Right renal cortex interstitium (tissue), 3 donors: ENCODE results near the gene KCTD21. TPM values are rescaled to one million over a fixed set of nuclear protein-coding genes. Genes with fewer than 3 reads are reported as not detected.
"Not testable (repeated sequence)": the region's sequence is repeated elsewhere in the genome, so short reads cannot be mapped to it uniquely, and the experiment has no call there.

Source experiments
- DNase-seq, 3 donors: peaks; one replicate each; pipeline ENCODE4 v3.0.0-alpha.2; 2013; ENCODE audit warnings: low read depth in 3 of 3, low spot score in 2 of 3
- polyA plus RNA-seq, 3 donors: library from polyadenylated mRNA; unstranded; fragments of 120-200 nt; gene quantifications; one replicate each; pipeline ENCODE4 v1.2.1, GENCODE V29; 2013; ENCODE audit not compliant: insufficient read length in 3 of 3

Gene KCTD21, protein sequence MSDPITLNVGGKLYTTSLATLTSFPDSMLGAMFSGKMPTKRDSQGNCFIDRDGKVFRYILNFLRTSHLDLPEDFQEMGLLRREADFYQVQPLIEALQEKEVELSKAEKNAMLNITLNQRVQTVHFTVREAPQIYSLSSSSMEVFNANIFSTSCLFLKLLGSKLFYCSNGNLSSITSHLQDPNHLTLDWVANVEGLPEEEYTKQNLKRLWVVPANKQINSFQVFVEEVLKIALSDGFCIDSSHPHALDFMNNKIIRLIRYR
- 10 to 100 TPM in 1 of 3 donors, 1 to 10 TPM in 2; 6.9 to 11.5 (median 9.0) TPM for polyA plus RNA-seq

DNA sequence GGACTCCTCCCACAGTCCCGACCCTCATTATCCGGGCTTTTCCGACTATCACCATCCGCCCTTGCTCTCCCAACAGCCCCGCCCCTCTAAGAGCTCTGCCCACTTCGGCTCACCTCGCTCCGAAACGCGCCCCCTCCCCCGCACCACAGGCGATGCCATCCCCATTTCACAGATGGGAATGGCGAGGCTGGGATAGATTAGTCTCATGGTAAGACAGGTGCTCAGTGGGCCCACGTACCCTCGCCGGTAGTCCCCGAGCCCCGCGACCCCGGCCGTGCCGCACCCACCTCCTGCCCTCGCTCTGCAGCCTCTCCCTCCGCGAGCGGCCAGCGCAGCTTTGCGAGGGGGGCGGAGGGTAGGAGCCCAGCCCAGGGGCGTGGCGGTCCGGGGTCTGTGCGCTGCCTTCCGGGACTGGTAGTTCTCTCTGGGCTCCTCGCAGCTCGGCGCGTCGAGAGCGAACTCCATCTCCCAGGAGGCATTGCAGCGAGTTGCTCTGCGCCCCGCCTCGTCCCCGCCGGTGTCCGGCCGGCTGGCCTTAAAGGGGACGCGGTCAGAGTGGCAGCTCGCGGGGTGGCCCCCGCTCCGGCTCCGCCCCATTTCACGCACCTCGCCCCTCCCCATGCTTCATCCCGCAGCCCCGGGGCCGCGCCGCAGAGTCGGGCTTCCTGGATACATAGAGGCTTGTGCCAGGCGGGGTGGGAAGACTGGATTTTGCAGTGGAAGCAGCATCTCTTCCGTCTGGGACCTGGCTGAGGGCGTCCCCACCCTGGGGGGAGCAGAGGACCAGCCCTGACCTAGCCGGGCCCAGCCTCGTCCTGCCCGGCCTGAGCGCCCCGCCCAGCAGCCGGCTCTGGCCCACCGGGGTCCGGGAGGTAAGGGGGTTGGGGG is at the start of gene KCTD21, which contains the start of gene USP35:
TSS of gene KCTD21 (minus strand) at position 341 of the 888 bp plus-strand sequence. CDS start 14,072 bp downstream, outside the sequence.
TSS of gene USP35 (plus strand) at position 634 of the 888 bp plus-strand sequence. CDS start 7,327 bp downstream, outside the sequence.
- peak; percentile 83 to 92 (median 89) for DNase-seq

DNA sequence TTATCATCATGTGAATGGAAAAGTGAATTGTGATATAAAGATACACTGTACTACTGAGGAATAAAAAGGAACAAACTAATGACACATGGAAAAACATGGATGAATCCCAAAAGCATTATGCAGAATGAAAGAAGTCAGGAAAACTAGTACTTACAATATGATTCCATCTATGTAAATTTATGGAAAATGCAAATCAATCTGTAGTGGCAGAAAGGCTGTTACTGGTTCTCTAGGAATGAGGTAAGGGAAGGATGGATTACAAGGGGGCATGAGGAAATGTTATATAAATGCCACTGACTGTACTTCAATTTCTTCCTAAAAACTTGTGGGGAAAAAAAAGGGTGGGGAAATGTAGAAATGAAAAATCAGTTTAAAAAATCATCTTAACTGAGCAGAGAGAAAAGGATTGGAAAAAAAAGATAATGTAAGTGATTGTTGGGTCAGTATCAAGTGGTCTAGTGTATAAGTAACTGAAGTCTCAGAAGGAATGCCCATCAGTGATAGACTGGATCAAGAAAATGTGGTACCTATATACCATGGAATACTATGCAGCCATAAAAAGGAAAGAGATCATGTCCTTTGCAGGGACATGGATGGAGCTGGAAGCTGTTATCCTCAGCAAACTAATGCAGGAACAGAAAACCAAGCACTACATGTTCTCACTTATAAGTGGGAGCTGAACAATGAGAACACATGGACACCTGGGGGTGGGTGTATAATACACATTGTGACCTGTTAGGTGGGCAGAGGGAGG is 49.0 kb upstream of the KCTD21 start:
- DNase-seq, result no peak

DNA sequence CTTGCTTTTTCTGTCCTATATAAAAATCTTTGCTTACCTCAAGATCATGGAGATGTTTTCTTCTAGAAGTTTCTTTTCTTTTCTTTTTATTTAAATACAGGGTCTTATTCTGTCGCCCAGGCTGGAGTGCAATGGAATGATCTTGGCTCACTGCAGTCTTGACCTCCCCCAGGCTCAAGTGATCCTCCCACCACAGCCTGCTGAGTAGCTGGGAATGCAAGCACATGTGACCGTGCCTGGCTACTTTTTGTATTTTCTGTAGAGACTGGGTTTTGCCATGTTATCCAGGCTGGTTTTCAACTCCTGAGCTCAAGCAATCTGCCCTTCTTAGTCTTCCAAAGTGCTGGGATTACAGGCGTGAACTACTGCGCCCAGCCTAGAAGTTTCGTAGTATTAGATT is 45.6 kb upstream of the KCTD21 start:
- DNase-seq, result no peak

DNA sequence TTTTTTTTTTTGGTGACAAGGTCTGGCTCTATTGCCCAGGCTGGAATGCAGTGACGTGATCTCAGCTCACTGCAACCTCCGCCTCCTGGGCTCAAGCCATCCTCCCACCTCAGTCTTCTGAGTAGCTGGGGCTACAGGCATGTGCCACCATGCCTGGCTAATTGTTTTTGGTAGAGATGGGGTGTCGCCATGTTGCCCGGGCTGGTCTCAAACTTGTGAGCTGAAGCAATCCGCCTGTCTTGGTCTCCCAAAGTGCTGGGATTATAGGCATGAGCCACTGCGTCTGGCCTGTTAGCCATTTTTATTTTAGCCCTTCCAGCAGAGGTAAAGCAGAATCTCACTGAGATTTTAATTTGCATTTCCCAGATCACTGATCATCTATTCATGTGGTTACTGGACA is 44.6 kb upstream of the KCTD21 start:
- DNase-seq, result not testable (repeated sequence)

DNA sequence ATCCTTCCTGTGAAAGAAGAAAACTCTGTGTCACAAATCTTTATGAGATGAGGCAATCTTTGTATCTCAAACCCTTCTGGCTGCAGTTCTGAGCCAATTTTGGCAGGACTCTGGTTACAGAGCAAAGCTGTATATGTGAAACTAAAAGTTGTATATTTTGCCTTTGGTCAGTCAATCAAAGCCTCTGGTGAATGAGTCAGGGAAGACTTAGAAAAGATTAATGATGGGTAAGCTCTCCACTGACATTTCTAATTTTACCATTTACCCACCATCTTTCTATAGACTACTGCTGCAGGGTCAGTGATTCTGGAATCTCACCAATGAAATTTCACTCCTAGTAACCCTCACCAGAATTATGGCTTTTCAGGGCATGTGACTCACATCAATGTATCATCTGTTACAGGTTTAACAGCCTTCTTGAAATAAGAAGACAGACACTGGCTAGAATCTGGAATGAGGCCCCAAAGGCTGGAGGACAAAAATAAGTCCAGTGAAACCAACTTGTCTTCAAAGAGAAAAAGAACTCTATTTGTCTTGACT is 43.6 kb upstream of the KCTD21 start:
- DNase-seq, result no peak

DNA sequence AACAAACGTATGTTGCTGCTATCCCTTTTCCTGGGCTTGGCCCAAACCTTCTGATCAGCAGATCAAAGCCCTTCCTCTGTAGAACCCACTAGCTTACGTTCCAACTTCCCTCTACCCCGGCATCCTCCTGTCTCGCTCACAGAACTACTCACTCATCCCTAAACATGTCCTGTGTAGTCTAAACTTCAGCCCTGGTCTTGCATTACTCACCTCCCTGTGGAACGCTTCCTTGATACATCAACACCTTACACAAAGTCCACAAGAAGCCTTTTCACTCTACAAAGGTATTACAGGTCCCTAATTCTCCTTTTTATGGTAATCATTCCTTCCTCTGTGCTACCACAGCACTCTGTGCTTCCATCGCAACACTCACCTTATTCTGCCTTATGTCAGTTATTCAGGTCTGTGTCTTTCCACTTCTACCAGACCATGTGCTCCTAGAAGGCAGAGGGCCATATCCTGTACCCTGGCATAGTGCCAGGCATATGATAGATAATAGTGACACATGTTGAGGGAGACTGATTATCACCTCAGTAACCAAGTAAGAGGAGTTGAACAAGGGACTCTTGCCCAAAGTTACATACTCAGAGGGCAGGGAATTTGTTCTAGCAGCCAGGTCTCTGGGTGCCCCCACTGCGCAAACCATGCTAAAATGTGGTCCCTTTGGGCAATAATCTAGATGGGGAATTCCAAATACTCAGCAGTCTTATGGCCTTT is 41.9 kb upstream of the KCTD21 start:
- no peak for DNase-seq

DNA sequence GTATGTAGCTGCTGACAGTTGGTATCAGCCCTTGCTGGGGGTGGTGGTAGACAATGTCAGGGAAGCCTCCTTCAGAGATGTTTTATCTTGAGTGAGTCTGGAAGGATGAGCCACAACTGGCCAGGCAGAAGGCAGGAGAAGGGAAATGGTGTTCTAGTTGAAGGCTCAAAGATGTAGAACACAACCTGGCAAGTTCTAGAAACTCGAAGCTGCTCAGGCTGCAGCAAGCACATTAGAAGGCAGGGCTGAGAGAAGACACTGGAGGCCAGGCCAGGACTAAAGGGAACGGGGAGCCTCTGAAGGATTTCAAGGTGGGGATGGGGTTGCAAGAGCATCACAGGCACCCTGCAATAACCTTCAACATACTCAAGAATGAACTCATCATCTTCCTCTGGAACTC is 40.7 kb upstream of the KCTD21 start:
- no peak for DNase-seq

DNA sequence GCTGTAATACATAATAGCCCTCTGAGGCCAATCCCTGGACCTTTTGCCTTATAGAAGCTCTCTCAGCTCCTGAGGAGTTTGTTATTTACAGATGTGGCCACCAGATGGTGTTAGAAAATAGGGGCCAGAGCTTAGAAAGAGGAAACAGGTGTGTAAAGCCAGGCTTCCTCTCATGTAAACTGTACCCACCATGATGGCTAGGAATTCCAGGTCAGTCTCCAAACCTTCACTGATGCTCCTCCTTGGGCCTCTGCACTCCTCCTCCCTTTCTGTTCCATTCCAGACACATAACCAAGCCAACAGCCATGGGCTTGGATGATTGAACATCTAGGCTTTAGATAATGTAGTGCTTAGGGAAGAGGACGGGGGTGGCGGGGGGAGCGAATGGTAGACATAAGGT is 40.0 kb upstream of the KCTD21 start:
- DNase-seq, result peak; percentile 44 to 47 (median 47)

DNA sequence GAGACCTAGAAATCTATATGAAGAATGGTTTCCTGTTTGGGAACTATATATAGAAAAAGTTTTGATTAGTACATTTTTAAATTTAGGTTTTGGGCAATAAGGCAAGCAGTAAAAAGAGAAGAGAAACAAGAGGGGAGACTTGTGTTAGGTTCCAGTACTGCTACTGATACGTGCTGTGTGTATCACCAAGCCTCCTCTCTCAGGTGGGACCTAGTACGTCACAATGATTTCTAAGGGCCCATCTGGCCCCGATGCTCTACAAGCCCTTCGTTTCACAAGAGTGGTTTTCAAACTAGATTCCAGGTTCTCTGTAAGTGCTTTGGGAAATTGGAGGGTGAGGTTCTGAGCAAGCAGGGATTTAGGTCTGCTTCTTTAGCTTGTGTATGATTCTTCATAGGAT is 39.5 kb upstream of the KCTD21 start:
- DNase-seq, result no peak

DNA sequence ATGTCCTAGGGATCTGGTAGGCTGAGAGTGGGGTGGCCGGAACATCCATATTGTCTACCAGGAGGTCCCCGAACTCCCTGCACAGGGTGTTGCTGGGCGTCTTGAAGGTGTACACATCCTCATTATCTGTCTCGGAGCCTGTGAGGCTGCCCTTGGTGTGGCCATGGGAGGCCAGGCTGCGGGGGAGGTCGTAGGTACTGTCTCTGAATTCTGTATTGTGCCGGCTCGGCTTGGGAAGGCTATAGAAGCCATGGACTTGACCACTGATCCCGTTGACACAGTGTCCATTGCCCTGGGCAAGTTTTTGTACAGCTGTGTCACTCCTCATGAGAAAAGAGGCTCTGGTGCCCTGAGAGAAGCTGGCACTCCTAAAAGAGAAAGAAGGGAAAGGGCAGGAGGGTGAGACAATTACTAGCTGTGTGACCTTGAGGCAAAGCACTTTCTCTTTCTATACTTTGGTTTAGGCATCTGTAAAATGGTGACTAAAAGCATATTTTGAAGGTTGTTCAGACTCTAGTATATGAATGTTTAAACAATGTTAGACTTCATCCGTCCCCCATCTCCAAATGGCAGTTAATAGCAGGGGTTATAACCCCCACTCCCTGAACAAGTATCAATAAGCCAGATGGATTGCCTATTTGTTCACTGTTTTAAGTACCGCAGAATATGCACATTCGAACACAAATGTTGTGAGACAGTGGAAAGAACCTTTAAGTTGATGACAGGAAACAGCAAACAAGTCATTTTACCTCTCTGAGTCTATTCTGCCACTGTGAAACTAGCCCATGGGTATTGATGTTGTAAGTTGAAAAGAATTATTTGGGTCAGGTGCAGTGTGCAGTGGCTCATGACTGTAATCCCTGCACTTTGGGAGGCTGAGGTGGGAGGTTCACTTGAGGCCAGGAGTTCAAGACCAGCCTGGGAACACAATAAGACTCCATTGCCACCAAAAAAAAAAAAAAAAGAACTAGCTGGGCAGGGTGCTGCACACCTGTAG is 38.6 kb upstream of the KCTD21 start:
- no peak for DNase-seq

DNA sequence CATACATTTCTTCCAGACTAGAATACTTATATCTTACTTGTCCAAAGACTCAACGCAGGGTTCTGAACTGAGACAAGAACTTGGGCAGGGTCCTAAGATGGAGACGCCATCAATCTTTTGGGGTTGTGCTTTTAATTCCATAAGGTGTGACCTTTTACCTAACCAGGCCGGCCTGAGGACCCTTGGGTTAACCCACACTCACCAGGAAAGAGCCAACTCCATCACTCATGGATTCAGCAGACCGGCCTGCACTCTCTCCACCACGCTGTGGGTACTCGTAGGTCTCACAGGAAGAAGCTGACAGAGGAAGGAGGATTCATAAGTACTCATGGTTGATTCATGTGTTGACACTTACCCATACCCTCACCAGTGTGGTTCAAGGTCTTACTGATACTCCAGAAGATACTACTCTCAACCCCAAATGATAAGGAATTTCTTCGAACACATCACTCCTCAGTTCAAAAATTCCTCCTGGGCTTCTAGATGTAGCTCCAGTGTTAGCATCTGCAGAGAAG is 36.5 kb upstream of the KCTD21 start:
- DNase-seq, result no peak

DNA sequence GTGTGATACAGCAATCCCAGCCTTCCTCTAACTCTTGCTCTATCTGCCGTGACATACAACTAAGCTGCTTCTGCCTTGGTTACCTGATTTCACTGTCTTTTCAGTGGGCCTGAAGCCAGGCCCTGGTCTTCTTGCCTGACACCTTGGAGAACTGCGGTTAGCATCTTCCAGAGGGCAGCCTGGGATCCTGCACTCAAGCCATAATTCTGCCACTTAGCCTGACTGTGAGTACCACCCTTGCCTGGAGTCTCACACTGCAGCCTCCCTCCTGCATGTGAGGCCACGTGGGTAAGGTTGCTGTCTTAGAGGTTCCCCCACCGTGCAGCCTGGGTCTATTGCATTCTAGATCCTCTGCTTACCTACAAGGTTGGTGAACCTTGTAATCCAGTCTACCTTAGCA is 36.1 kb upstream of the KCTD21 start:
- no peak for DNase-seq

DNA sequence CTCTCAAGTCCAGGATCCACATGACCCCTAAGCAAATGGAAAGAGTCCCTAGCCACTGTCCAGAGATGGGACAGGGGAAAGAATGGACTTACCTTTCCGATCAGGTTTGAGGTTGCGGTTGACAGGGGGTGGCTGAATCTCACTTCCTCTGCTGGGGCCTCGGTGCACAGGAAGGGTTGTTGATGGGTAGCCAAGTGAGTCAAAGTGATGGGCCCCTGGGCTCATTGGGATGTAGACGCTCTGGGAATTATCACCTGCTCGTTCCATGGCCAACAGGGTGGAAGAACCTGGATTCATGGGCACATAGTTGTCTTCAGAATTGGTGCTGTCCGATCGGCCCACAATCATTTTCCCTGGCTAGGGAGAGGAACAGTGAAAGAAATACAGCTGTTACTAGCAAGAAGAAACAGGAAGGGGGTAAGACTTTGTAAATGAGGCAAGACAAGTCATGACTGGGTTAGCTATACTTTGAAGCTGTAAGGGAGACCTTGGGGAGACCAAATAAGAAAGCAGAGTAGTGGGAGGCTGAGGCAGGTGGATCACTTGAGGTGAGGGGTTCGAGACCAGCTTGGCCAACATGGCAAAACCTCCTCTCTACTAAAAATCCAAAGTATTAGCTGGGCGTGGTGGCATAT is 35.0 kb upstream of the KCTD21 start:
- DNase-seq, result no peak

DNA sequence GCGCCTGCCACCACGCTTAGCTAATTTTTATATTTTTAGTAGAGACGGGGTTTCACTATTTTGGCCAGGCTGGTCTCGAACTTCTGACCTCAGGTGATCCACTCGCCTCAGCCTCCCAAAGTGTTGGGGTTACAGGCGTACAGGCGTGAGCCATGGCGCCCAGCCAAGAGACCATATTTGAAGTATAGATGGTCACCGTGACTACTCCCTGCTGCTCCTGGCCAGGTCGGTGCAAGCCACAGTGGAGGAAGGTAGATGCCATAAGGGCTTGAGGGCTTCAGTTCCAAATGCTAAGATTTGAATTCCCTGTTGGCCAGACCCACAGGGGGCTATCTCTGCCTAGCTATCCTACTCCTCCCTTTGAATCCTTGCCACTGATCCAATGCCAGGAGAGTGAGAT is 34.3 kb upstream of the KCTD21 start:
- DNase-seq, result not testable (repeated sequence)

DNA sequence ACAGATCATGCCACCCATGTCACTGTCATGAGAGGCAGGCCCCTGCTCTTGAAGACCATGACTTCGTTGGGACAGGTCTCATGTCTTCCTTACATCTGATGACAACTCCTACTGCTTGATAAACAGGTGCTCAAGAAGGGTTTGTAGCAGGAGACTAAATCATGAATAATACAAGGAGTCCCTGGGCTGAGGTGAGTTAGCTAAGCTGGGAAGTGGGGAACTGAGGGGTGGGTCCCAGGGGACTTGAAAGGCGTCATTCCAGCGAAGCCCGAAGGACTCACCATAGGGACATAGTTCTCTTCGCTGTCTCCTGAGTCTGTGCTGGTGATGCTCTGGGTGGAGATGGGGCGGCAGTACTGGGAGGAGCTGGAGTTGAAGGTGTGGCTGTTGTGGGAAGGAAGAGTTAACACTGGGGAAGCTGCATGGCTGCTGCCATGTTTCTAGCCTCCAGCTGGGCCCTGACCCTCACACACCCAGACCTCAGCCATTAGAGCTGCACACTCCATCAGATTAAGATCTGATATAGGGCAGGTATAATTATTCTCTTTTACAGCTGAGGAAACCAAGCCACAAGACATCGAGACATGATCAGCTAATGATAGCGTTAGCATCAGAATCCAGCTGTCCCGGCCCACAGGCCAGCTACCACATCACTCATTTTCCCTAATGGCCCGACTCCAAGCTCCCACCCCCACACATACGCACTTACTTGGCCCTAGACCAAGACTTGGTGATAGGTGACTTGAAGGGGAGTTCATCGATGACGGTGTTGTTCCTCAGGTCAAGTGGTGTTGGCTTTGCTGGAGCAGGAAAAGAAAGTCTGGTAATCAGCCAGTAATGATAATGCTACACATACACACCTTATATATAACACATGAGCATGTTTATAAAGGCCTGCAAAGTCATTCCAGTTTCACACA is 33.2 kb upstream of the KCTD21 start:
- DNase-seq, result no peak

DNA sequence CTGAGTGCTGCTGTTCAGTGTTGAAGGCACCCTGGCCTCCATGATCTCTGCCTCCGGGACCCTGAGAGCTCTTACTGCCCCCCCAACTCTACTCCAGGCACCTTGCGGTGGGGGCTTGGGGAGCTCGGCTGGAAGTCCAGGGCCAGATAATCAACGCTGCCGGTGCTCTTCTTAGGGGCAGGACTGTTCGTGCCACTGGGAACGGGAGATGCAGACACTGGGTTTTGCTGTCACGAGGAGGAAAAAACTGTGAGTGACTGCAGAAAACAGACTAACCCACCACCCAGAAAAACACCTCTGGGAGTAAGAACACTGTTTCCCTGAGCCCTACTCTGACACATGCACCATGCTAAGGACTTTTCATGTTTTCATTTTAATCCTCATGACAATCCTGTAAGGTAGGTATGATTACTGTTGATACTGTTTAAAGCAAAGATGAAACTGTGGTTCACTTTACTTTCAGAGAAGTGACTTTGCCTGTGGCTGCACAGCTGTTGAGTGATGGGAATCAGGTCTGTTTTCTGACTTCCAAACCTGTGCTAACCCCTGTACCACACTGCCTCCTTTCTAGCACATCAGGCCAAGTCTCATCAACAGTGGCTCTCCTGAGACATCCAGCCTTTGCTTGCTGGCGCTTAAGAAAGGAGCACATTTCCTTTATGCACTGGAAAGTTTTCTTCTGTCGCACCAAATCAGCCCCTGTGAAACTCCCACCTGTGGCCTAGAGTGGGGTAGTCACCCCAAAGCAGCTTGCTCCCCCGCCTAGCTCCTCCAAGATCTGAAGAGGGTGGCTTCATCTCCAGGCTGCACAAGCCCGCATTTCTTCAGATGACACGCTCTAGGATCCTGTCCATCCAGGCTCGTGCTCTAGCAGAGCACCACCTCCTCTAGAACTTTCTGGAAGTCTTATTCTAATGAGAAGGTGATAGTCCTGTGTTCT is 32.1 kb upstream of the KCTD21 start:
- no peak for DNase-seq
